ENCODE measurements around the gene PHYHIPL.

- TF ChIP-seq EZH2 (IDR thresholded peaks at IDR 0.05; ENCODE audit: borderline replicate concordance, low read depth, low read length, severe bottlenecking) (no peak), CTCF (IDR thresholded peaks at IDR 0.05; ENCODE audit: extremely low read depth in 1 of 2, insufficient read depth in 1 of 2, low read depth in 1 of 2, low read length in 2 of 2) (no peak), POLR2A (IDR thresholded peaks at IDR 0.05; ENCODE audit: low read depth, low read length) (no peak)
Measured at GRCh38 chr10:59287587-59288255, 111.3 kb downstream of the PHYHIPL start.

Measured in endothelial cell of umbilical vein (primary cell).